HCT116 (cell line): ENCODE measurements around the gene CDON. TPM values are rescaled to one million over a fixed set of nuclear protein-coding genes. Genes with fewer than 3 reads are reported as not detected.

Source experiments
- ATAC-seq: fragments of 200-7000 bp; cut with Tn5 transposase; 2 replicates; pipeline ENCODE4 v1.9.1; 2020; ENCODE audit warnings: mild to moderate bottlenecking, moderate library complexity
- BruUV-seq: library from RNA; stranded (reverse); fragments of 400-500 nt; replicated peaks from 2 replicates; lab custom pipeline; 2021; lab: Mats Ljungman, UMichigan
- CTCF ChIA-PET: fragments of 300-600 bp; sonication (Branson Sonifier 250); formaldehyde crosslinking; loops from one replicate; lab custom pipeline; 2021; ENCODE audit warnings: antibody characterized with exemption; lab: Charles Lee
- POLR2A ChIA-PET: fragments of 300-600, 350-600 bp; sonication (Branson Sonifier 250); formaldehyde crosslinking; loops from one replicate; lab custom pipeline; 2021; ENCODE audit warnings: antibody characterized with exemption; lab: Charles Lee
- RAD21 ChIA-PET, 2 experiments: fragments of 300-600 bp; sonication (Branson Sonifier 250); formaldehyde crosslinking; loops; one replicate each; lab custom pipeline; 2023; ENCODE audit warnings: low total read pairs in 2 of 2; ENCODE audit not compliant: uncharacterized antibody in 2 of 2, unreplicated experiment in 2 of 2, low non-redundant PET in 1 of 2; lab: Charles Lee
- DNase-seq: peaks from one replicate; pipeline ENCODE4 v3.0.0-alpha.2; 2010; ENCODE audit warnings: low read depth, low spot score
- H2AFZ ChIP-seq: fragments of 200-600 bp; shearing (Covaris generic), sonication (generic); 2 replicates; pipeline ENCODE4 v1.6.1; 2017; ENCODE audit warnings: low read depth, mixed run types, mixed read lengths, antibody characterized with exemption, low read length; ENCODE audit not compliant: poor library complexity, severe bottlenecking
- H3K27ac ChIP-seq: 2 replicates; pipeline ENCODE4 v1.5.1; 2012; ENCODE audit warnings: low read depth, low read length
- H3K27me3 ChIP-seq: fragments of 200-600 bp; sonication (generic); 2 replicates; pipeline ENCODE4 v1.6.1; 2016; ENCODE audit warnings: mixed run types, low read length, mixed read lengths; ENCODE audit not compliant: insufficient read depth
- H3K36me3 ChIP-seq, 2 experiments: fragments of 200-500 bp in 1 of 2; fragments of 200-600 bp in 1 of 2; sonication (Bioruptor generic) in 1 of 2; sonication (generic) in 1 of 2; 2 replicates each; pipeline versions ENCODE4 v1.5.1 to v1.6.1; 2014 to 2016; ENCODE audit warnings: low read length in 2 of 2, inconsistent platforms in 1 of 2, mixed read lengths in 1 of 2, mixed run types in 1 of 2; ENCODE audit not compliant: insufficient read depth in 2 of 2, control insufficient read depth in 1 of 2
- H3K4me1 ChIP-seq, 2 experiments: fragments of 200-600 bp in 1 of 2; sonication (generic) in 1 of 2; 2 replicates each; pipeline versions ENCODE4 v1.5.1 to v1.6.1; 2012 to 2017; ENCODE audit warnings: low read length in 2 of 2, inconsistent platforms in 1 of 2, mild to moderate bottlenecking in 1 of 2, mixed read lengths in 1 of 2, mixed run types in 1 of 2, moderate library complexity in 1 of 2; ENCODE audit not compliant: insufficient read depth in 2 of 2, control insufficient read depth in 1 of 2
- H3K4me2 ChIP-seq: fragments of 200-600 bp; sonication (generic); 2 replicates; pipeline ENCODE4 v1.6.1; 2017; ENCODE audit warnings: mixed run types, low read length, mixed read lengths
- H3K4me3 ChIP-seq, 2 experiments: fragments of 200-600 bp in 1 of 2; sonication (generic) in 1 of 2; replicated peaks in 1 of 2; 2 replicates each; pipeline ENCODE4 v1.5.1; 2011 to 2016; ENCODE audit warnings: low read length in 2 of 2, control low read depth in 1 of 2, low read depth in 1 of 2, mild to moderate bottlenecking in 1 of 2, mixed read lengths in 1 of 2, mixed run types in 1 of 2
- H3K79me2 ChIP-seq: fragments of 200-600 bp; sonication (generic); 2 replicates; pipeline ENCODE4 v1.6.1; 2017; ENCODE audit warnings: mild to moderate bottlenecking, mixed run types, low read length, moderate library complexity, mixed read lengths; ENCODE audit not compliant: insufficient read depth
- H3K9ac ChIP-seq: fragments of 200-600 bp; sonication (generic); 2 replicates; pipeline ENCODE4 v1.6.1; 2016; ENCODE audit warnings: low read length, mixed read lengths
- H3K9me2 ChIP-seq: fragments of 200-600 bp; sonication (generic), shearing (Covaris generic); 2 replicates; pipeline ENCODE4 v1.6.1; 2017; ENCODE audit warnings: mixed run types, mild to moderate bottlenecking, moderate library complexity; ENCODE audit not compliant: insufficient read depth
- H3K9me3 ChIP-seq, 2 experiments: fragments of 200-500 bp in 1 of 2; fragments of 200-600 bp in 1 of 2; sonication (Bioruptor generic) in 1 of 2; sonication (generic) in 1 of 2; 2 replicates each; pipeline ENCODE4 v1.6.1; 2014 to 2017; ENCODE audit warnings: low read length in 2 of 2, mixed read lengths in 2 of 2, inconsistent platforms in 1 of 2, low read depth in 1 of 2, mild to moderate bottlenecking in 1 of 2, mixed run types in 1 of 2, moderate library complexity in 1 of 2; ENCODE audit not compliant: control insufficient read depth in 1 of 2, insufficient read depth in 1 of 2
- H4K20me1 ChIP-seq: fragments of 200-600 bp; sonication (generic), shearing (Covaris generic); 2 replicates; pipeline ENCODE4 v1.6.1; 2017; ENCODE audit warnings: mixed run types, mild to moderate bottlenecking, moderate library complexity; ENCODE audit not compliant: insufficient read depth
- EGR1 ChIP-seq: IDR thresholded peaks from 2 replicates; pipeline ENCODE4 v1.6.1; 2012; ENCODE audit warnings: low read depth
- REST ChIP-seq: IDR thresholded peaks from 2 replicates; pipeline ENCODE4 v1.6.1; 2012; ENCODE audit warnings: low read depth
- ZBTB33 ChIP-seq: IDR thresholded peaks from 2 replicates; pipeline ENCODE4 v1.6.1; 2011; ENCODE audit warnings: mild to moderate bottlenecking, low read length, moderate library complexity; ENCODE audit not compliant: insufficient replicate concordance; ENCODE audit errors: extremely low read depth
- intact Hi-C: fragments of 100-400 bp; cut with micrococcal nuclease; formaldehyde crosslinking; loops from 2 replicates; pipeline ENCODE4 v1.10.0; 2022
- total RNA-seq: library from RNA; stranded (reverse); gene quantifications from one replicate; pipeline ENCODE4 v1.2.1, GENCODE V29; 2021; ENCODE audit not compliant: unreplicated experiment

The CDON gene
- total RNA-seq, 1 experiment from 2014 or later: 16.9 TPM

GRCh38 chr11:125926682-125927081 lies 136.0 kb downstream of the CDON start:
- intact Hi-C loops: no loop called here

More at GRCh38 chr11:125926682-125927081, 136.0 kb downstream of the CDON start:
- H3K9me2 ChIP-seq: no peaks in the 10 kb centered on the region
- DNase-seq: no peak
- no peak overlapping the region for H3K27ac ChIP-seq
- no TSS peak for BruUV-seq
- H3K27me3 ChIP-seq: 0 out of 2 replicates have a peak, but pooled peaks cover 2% of the 10 kb centered on the region
- H3K9me3 ChIP-seq: no peaks in the 10 kb centered on the region
- ChIA-PET RAD21 (no interaction called here), POLR2A (no interaction called here), CTCF (no interaction called here)
- H3K4me3 ChIP-seq: no peak overlapping the region
- no peak overlapping the region for H3K9ac ChIP-seq
- TF ChIP-seq EGR1 (no peak), REST (no peak), ZBTB33 (no peak)
- no peaks in the 10 kb centered on the region for H3K4me1 ChIP-seq
- H3K79me2 ChIP-seq: no peaks in the 10 kb centered on the region
- H2AFZ ChIP-seq: no peak overlapping the region
- H4K20me1 ChIP-seq: no peaks in the 10 kb centered on the region
- ATAC-seq: no peak
- no peak overlapping the region for H3K4me2 ChIP-seq
- H3K36me3 ChIP-seq: no peaks in the 10 kb centered on the region
